DMS153 treated with DMSO at 0.1 percent for 48 hours (cell line): ENCODE results near the gene CCL1.

ENCODE experiments used
- DNase-seq: peaks from one replicate; lab custom pipeline; 2025; ENCODE audit not compliant: unreplicated experiment; lab: John Stamatoyannopoulos, UW

The CCL1 gene

DNA sequence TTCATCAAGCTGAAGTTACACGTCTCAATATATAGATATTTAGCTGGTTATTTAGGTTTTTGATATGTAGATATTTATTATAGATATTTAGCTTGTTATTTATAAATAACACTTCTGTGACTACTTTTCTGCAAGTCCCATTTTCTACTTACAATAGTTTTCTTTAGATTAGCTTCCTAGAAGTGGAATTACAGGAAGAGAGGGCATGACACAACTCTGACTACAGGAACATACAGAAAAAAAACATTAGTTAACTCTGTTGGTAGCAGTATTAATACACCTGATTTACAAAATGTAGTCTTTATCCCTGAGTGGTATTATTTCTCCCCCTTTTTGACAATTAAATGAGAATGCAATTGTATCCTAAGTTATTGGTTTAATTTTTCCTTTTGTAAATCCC is 21.2 kb upstream of the CCL1 start:
- no peak for DNase-seq

DNA sequence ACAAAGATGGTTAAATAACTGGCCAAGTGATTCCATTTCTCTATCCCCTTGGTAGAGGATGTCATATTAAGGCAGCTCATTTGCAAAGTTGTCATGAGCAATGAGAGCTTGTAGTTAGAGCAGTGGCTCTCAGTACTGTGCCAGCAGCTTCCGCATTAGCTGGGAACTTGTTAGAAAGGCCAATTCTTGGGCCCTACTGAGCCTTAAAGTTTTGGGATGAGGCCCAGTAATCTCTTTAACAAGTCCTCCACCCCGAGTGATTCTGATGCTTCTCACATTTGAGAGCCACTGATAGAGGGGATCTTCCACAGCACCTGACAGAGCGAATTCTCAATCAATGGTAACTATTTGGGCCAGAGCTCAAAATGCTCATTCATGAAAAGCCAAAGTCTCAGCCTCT is 20.2 kb upstream of the CCL1 start:
- no peak for DNase-seq

DNA sequence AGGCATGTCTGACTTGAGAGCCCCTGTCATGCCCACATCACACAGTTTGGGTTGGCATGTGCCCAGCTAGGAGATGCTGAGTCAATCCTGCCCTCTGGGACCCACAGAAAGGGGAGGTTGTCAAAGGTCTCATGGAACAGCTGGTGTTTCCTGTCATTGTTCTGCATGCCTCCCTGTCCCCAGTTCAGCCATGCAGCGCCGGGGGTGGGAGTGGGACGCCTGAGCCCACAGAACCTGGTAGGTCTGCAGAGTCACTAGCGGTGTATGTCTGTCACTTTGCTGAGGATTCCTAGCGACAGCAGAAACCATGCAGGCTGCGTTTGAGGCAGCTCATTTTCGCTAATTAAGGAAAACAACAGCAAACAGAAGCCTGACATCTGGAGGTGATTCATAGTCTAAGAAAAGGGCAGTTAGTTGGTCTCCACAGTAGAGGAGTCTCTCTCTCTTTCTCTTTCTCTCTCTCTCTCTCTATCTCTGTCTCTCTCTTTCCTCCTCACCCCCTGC is 19.6 kb upstream of the CCL1 start:
- no peak for DNase-seq

DNA sequence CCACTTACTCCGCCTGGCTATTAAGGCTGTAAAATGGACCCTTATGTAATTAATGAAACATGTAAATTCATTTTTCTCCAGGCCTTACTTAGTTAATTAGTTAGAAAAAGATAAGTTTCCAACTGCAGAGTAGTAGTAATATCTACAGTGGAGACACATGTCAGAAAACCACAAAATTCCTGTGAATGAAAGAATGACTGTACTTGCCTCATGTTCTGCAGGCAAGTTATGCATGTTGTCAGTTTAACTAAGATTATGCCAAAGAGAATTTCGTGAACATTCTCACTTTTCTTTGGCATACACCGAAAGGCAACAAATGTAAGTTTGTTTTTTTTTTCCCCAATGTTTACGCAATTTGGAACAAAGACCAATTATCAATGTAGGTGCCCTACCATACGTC is 16.8 kb upstream of the CCL1 start:
- DNase-seq, result no peak

DNA sequence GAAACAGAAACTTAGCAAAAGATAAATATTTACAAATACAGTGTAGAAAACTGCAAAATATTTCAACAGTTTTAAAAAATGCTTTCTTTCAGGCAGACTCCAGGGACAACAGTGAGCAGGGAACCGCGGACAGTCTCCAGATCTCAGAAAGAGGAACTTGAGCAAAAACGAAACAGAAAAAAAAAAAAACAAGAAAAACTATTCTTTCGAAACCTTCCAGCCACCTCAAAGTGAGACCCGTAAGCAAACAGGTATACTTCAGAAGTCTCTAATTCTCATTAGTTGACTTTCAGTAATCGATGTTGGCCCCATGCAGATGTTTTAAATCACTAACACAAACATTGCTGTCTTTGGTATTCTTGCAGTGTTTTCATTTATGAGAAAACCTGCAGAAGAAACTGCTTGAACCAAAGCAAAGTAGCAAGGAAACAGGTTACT is 15.7 kb upstream of the CCL1 start:
- no peak for DNase-seq

DNA sequence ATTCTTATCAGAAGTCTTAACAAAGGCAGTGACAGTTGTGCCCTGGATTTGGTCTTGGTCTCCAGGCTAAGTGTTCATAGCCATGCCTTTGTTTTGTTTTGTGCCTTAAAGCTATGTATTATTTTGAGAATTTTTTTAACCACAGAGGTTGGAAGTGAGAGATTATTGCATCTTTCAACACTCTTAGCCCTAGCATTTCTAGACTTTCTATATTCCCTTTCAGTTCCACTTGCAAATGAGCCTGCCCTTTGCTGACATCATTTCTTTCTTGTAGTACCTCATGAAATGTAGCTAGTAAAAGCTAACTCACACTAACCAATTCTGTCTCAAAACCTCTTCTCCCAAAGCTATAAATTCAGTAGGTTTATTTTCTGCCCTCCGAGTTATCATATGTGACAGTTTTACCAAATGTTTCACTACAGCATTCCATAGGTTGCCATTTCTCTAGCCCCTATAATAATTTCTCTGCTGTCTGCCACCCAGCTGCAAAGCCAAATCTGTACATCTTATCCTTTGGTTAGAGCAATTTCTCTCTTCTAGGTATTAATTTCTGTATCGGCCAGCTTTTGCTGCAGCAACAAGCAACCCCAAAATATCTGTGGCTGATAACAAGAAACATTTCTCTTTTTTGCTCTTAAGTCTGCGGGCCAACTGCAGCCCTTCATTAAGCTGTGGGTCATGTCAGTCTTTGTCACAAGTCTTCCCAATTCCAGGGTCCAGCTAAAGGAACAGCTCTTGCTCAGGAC is 14.2 kb upstream of the CCL1 start:
- DNase-seq, result no peak

DNA sequence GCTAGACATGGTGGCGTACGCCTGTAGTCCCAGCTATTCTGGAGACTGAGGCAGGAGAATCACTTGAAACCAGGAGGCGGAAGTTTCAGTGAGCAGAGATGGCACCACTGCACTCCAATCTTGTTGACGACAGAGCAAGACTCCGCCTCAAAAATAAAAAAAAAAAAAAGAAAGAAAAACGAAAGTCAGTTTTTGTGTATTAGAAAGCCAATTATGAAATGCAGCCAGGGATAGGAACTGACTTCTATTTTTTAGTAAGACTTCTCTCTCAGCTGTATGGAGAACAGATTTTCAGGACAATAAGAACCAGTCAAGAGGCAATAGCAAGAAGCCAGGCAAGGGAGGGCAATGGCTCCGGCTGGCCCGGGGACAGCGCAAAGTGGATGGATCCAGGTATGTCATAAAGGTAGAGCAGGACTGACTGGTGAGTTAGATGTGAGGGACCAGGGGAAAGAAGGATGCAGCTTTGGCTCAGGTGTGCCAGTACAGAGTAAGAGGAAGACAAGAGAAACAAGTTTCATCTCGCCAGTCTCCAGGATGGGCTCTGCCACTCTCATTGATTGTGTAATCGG is 12.5 kb upstream of the CCL1 start:
- DNase-seq, result no peak

DNA sequence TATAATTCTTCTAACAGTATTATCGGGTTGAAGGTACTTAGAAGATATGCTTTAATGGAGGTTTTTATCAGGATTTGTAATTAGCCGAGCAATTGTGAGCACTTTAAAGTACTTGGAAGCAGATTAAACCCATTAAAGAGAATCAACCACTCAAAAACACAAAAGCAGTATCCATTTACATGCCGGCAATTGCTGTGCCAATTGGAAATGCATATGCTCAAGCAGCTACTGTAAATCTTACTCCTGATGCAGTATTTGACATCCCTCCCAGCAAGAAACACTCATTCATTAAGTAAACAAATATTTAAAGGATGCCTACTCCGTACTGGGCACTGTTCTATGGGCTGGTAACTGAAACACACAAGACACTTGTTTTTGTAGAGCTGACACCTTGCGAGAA is 11.4 kb upstream of the CCL1 start:
- DNase-seq, result peak; percentile 71

DNA sequence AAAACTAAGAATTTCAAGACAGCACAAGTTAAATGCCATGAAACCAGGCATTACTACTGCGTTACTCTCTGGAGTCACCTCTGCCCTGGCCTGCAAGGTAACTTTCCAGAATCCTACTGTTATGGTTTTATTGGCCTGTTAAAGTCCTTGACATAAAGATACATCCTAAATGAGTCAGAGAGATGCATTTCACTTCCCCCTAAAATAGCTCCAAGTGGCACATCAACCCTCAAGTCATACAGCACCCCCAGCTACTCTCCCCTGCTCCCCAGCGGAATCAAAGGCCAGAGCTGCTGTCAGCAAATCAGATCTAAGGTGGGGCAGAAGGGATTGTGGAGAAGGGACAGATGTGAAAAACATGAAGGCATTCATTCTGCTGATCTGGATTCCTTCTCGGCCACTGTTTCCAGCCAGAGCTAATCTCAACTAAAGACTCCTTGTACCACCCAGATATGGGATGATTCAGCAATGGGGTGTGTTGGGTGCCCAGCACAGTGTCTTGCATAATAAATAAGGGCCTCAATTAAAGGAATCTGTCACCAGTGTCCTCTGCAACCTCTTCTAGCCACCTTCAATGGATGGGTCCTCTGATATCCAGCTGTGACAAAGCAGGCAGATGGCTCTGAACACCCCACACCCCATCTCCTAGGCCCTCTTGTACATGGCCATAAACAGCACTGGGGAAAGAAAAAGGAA is 8.5 kb upstream of the CCL1 start:
- DNase-seq, result no peak

DNA sequence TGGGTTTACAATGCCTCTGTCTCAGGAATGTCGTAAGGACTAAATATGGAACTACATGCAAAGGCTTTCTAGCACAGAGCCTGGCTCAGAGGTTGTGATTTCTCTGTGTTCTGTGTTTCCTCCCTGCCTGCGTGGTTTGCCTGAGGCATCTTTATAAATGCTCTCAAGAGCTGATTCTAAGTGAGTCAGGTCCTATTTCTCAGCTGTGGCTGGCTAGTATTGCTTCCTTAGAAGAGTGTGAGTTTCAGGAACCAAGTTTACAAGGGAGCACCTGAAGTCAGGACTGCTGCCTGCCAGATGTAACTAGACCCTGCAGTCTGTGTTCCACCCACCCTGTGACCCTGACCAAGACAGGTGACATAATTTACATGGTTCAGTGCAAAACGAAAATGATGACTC is 8.0 kb upstream of the CCL1 start:
- DNase-seq, result no peak

DNA sequence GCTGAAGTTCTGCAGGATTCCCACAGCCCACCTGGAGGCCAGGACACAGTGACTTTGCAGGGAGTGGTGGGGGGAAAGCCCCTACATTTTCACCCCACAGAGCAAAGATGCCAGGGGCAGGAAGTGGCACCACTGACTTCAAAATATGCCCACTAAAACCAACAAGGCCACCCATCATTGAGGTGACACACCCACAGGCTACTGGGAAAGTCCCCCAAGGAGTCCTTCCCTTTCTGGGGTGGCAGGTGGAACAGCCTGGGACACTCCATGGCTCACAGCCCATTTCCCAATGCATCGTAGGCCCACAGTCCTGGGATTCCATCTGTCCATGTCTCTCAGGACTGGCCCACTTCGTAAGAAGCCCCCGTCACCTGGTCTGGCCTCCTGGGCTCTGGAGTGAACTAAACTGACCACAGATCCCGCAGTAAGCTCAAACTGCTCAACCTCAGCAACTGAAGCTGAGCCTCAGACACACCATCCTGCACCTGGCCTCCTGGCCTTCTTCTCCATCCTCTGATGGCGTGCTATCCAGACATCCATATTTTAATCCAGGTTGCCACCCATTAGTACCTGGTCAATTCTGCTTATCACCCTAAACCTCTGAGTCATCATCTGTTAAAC is 7.5 kb upstream of the CCL1 start:
- DNase-seq, result no peak

DNA sequence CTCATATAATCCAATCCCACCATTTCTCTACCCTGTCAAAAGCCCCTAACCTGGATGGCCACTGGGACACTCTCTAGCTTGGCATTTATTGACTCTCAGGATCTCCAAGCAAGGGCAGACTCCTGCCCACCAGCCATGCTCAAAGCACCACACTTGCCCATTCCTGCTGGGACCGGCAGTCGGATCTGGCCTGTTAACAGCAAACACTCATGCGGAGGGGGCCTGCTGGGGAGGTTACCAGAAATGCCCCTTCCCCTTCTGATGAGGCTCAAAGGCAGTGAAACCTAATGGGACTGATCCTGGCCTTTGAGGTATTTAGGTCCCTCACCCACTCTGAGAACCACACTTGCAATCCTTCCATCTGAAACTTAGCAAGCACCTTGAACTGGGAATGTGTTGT is 6.5 kb upstream of the CCL1 start:
- no peak for DNase-seq

DNA sequence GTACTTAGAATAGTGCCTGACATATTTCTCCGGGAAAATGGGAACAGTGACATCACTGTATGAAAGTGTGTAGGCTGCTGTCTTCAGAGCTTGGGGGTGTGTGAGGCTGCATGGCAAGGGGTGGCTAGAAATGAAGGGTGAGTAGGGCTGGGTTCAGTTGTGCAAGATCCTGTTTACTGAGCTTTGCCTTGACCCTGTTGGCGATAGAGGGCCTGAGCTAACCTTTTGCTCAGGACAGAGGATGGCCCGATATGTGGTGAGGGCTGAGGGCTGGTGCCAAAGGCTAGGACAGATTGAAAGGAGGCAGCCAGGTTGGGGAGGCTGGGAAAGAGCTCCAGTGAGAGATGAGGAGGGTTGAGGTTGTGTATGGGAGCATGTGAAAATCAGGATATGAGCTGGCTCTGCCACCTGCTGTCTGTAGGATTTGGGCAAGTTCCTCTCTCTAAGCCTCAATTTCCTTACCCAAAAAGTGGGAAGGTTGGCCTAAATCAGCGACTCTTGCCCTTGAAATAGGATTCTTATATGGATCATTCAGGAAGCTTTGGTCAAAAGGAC is 6.0 kb upstream of the CCL1 start:
- DNase-seq, result no peak

DNA sequence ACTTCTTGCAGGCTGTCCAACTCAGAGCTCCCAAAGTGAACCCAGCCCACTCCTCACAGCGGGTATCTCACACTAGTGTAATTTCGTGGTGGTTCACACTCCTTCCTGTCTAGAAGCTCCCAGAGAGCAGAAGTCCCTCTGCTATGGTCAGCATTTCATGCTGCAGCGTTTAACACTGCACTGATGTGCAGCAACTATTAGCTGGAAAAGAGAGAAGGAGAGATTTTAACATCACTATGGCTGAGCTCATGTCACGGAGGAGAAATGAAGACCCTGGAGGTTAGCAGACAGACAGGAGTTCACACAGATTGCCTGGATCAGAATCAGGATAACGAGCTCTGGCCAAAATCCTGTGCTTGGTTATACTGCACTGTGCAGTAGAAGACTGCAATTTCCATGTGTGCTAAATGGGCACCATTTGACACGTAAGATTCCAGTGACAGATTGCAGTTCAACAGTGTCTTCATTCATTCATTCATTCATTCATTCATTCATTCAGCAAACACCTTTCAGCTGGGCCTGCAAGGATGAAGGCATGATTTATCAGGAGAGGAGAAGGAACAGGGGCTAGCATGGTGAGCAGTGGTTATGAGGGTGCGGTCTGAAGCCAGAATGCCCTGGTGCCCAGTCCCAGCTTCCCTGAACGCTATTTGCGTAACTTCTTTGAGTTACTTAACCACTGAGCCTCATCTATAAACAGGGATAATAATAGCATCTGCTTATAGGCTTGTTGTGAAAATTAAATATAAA is 5.3 kb upstream of the CCL1 start:
- DNase-seq, result no peak

DNA sequence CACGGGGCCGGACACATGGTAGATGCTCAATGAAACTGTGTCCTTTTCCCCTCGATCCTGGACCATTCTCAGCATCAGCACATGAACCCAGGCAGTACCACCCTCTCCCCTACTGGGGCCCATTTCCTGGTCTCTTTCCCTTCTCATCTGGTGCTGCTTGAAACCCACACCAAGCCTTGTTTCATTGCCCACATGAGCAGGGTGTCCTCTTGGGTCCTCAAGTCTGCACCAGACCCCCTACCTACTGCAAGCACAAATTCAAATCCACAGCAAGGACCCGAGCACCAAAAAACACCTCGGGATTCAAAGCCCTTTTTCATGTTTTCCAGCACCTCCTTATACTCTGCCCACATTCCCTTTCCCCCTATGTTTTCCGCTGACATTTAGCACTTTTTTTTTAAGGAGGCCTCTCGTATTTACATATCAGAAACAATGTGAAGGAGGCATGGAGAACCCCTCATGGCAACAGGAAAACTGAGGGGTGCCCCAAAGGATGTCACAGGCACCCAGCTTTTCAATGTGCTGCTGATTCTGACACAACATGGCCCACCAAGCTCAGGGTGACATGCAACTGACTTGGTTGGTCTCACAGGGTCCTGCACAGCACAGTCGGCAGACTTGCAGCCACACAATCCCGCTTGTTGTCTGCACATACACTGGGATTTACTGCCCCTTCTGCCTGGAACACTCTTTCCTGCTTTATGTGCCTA is 4.6 kb upstream of the CCL1 start:
- no peak for DNase-seq

DNA sequence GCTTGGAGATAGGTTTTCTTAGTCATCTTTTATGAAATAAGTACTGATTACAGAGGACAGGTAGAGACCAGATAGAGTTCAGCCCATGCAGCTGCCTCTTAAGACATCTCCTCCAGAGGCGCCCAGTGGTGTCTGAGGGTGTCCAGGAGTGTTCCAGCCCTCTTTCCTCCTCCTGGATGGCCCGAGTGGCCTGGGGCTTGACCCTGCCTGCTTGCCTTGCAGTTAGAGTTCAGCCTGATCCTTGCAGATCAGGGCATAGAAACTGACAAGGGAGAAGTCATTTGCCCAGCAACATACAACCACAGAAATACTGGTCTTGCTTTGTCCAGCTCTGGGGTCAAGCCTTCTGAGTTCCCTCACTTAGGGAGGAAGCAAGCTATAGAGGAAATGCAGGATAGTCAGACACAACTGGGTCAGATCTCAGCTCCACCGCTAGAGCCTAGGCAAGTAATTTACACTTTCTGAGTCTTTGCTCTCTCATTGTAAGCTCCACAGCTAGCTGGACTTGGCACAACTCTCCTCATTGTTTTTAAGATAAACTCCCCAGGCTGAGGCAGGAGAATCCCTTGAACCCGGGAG is 3.6 kb upstream of the CCL1 start:
- no peak for DNase-seq

DNA sequence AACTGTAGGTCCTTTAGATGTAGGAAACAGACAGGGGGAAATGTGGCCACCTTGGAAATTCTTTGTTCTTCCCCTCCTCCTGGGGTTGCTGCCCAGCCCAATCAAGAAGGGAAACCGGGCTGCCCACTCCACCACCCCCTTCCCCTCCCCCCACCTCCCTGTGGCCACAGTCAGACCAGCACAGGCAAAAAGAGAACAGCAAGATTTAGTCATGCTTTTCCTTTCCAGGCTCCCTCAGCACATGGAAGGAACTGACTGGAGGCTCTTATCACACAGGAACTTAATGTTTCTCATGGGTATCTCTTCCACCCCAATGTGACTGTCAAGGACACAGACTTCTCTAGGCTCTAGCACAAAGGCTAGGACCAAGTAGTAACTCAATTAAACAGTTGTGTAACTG is 3.0 kb upstream of the CCL1 start:
- no peak for DNase-seq

DNA sequence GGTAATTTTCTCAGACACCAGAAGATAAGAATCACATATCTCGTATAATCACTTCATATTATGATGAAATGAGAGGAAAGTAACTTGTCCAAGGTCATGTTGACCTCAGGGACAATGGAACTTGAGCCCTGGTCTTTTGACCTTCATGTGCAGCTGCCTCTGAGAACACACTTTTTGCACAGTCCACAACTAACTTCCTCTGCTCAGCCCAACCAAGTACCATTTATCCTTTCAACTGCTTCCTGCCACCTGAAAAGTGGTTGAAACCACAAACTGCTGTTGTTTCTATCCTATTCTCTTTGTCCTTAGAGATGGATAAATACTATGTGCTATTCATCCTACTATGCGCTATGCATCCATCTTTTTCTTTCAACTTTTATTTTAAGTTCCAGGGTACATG is 2.3 kb upstream of the CCL1 start:
- no peak for DNase-seq

DNA sequence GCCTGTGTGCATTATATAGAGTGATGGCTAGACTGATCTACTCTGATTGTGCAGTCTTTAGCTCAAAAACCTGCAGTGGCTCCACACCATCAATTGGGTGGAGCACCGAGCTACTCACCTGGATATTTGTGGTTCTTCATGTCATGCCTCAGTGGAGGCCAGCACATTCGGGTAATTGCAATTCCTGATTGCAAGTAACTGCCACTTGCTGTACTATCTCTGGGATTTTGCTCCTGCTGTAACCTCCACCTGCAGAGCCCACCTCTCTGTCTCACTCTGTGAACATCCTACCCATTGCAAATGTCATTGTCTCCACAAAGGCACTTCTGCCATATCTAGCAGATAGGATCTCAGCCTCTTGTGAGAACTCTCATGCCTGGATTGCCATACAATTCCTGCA is 1.7 kb upstream of the CCL1 start:
- DNase-seq, result no peak
